Neural crest cell (in vitro differentiated cells): ENCODE measurements around the gene HEG1. TPM values are rescaled to one million over a fixed set of nuclear protein-coding genes. Genes with fewer than 3 reads are reported as not detected.

Experiments
- DNase-seq: peaks from one replicate; pipeline ENCODE4 v3.0.0; 2021; ENCODE audit warnings: low read depth, mixed read lengths, low spot score
- H3K27ac Mint-ChIP-seq: one replicate; pipeline ENCODE4 v1.8.0; 2021; ENCODE audit warnings: mild to moderate bottlenecking, mixed read lengths; ENCODE audit not compliant: unreplicated experiment
- H3K27me3 Mint-ChIP-seq: 2 replicates; pipeline ENCODE4 v1.8.0; 2021; ENCODE audit warnings: low read depth, mild to moderate bottlenecking, mixed read lengths
- H3K36me3 Mint-ChIP-seq: 2 replicates; pipeline ENCODE4 v1.8.0; 2021; ENCODE audit warnings: low read depth, mild to moderate bottlenecking, mixed read lengths
- H3K4me1 Mint-ChIP-seq: 2 replicates; pipeline ENCODE4 v1.8.0; 2021; ENCODE audit warnings: mixed read lengths
- H3K4me3 Mint-ChIP-seq: one replicate; pipeline ENCODE4 v1.8.0; 2021; ENCODE audit warnings: mild to moderate bottlenecking, mixed read lengths
- H3K9me3 Mint-ChIP-seq: 2 replicates; pipeline ENCODE4 v1.8.0; 2021; ENCODE audit warnings: mixed read lengths
- CTCF ChIP-seq: fragments of 200-600 bp; sonication (generic); conservative IDR thresholded peaks from 2 replicates; pipeline ENCODE4 v1.5.0; 2021; ENCODE audit warnings: antibody characterized with exemption, mild to moderate bottlenecking
- total RNA-seq: library from RNA; stranded (reverse); gene quantifications from 2 replicates; pipeline ENCODE4 v1.2.1, GENCODE V29; 2021

Gene HEG1
- total RNA-seq, 1 donor from 2014 or later, result 32.0 TPM

GRCh38 chr3:124918524-124918923, 137.3 kb downstream of the HEG1 start:
- no peaks in the 10 kb centered on the region for H3K36me3 Mint-ChIP-seq
- no peak for DNase-seq
- H3K27ac Mint-ChIP-seq, result no peak overlapping the region
- H3K4me1 Mint-ChIP-seq, result no peaks in the 10 kb centered on the region
- H3K9me3 Mint-ChIP-seq, result no peaks in the 10 kb centered on the region
- H3K27me3 Mint-ChIP-seq, result no peaks in the 10 kb centered on the region
- no peak overlapping the region for H3K4me3 Mint-ChIP-seq
- TF ChIP-seq CTCF, result no peak

GRCh38 chr3:124916837-124917409, 138.9 kb downstream of the HEG1 start:
- no peak for TF ChIP-seq CTCF
- Mint-ChIP-seq H3K9me3 (no peaks in the 10 kb centered on the region), H3K36me3 (no peaks in the 10 kb centered on the region), H3K27me3 (no peaks in the 10 kb centered on the region), H3K4me3 (no peak overlapping the region), H3K27ac (no peak overlapping the region), H3K4me1 (no peaks in the 10 kb centered on the region)
- DNase-seq, result no peak

Other genes with a start within 250 kb of the HEG1 start
- 66.1 and 81.9 TPM in 2 replicates for gene ITGB5, start 168.6 kb downstream of the HEG1 start, total RNA-seq
- gene MUC13, start 121.2 kb downstream of the HEG1 start, total RNA-seq, result not detected in 2 replicates
- gene SLC12A8, start 156.8 kb upstream of the HEG1 start, total RNA-seq, result 2.7 and 2.9 TPM in 2 replicates